PC-3 (cell line): ENCODE data around the gene CLRN1. TPM values are rescaled to one million over a fixed set of nuclear protein-coding genes. Genes with fewer than 3 reads are reported as not detected.

Experiments
- ATAC-seq: fragments of 200-7000 bp; cut with Tn5 transposase; 2 replicates; pipeline ENCODE4 v1.9.1; 2020; ENCODE audit warnings: mild to moderate bottlenecking, moderate library complexity
- BruUV-seq: library from RNA; stranded (reverse); fragments of 400-500 nt; replicated peaks from 2 replicates; lab custom pipeline; 2021; lab: Mats Ljungman, UMichigan
- CTCF ChIA-PET: fragments of 300-600 bp; sonication (Branson Sonifier 250); formaldehyde crosslinking; loops from one replicate; lab custom pipeline; 2022; ENCODE audit warnings: antibody characterized with exemption; lab: Charles Lee
- POLR2A ChIA-PET: fragments of 300-600 bp; sonication (Branson Sonifier 250); formaldehyde crosslinking; loops from one replicate; lab custom pipeline; 2022; ENCODE audit warnings: antibody characterized with exemption; ENCODE audit not compliant: unreplicated experiment; lab: Charles Lee
- DNase-seq: peaks from one replicate; pipeline ENCODE4 v3.0.0-alpha.2; 2015
- H2AFZ ChIP-seq: fragments of 300-600 bp; sonication (generic); 2 replicates; pipeline ENCODE4 v1.6.0; 2016; ENCODE audit warnings: antibody characterized with exemption, low read length
- H3F3A ChIP-seq: fragments of 300-600 bp; sonication (generic); one replicate; pipeline ENCODE4 v1.6.0; 2017; ENCODE audit warnings: antibody characterized with exemption, low read length, control low read depth, mild to moderate bottlenecking; ENCODE audit not compliant: unreplicated experiment
- H3K27ac ChIP-seq: fragments of 300-600 bp; sonication (generic); 2 replicates; pipeline ENCODE4 v1.5.1; 2016; ENCODE audit warnings: mild to moderate bottlenecking, low read length
- H3K27me3 ChIP-seq: fragments of 300-600 bp; sonication (generic); 2 replicates; pipeline ENCODE4 v1.6.1; 2016; ENCODE audit warnings: low read length, mixed read lengths
- H3K36me3 ChIP-seq: fragments of 300-600 bp; sonication (generic); 2 replicates; pipeline ENCODE4 v1.6.1; 2016; ENCODE audit warnings: low read depth, mixed run types, low read length, mixed read lengths
- H3K4me1 ChIP-seq: fragments of 300-600 bp; sonication (generic); 2 replicates; pipeline ENCODE4 v1.5.1; 2016; ENCODE audit warnings: low read length; ENCODE audit not compliant: insufficient read depth
- H3K4me2 ChIP-seq: fragments of 300-600 bp; sonication (generic); 2 replicates; pipeline ENCODE4 v1.6.0; 2016; ENCODE audit warnings: low read length
- H3K4me3 ChIP-seq: fragments of 300-600 bp; sonication (generic); 2 replicates; pipeline ENCODE4 v1.5.1; 2016; ENCODE audit warnings: mild to moderate bottlenecking, low read length, mixed read lengths
- H3K79me2 ChIP-seq: fragments of 300-600 bp; sonication (generic); 2 replicates; pipeline ENCODE4 v1.6.1; 2017; ENCODE audit warnings: low read length, mixed read lengths
- H3K9ac ChIP-seq: fragments of 300-600 bp; sonication (generic); 2 replicates; pipeline ENCODE4 v1.6.0; 2016; ENCODE audit warnings: mild to moderate bottlenecking, low read length
- H3K9me2 ChIP-seq: fragments of 300-600 bp; sonication (generic); replicated peaks from 2 replicates; pipeline ENCODE4 v1.6.1; 2016; ENCODE audit warnings: mixed run types, low read length, mixed read lengths
- H3K9me3 ChIP-seq: fragments of 300-600 bp; sonication (generic); 2 replicates; pipeline ENCODE4 v1.6.1; 2016; ENCODE audit warnings: low read length, mixed read lengths
- H4K20me1 ChIP-seq: fragments of 300-600 bp; sonication (generic); 2 replicates; pipeline ENCODE4 v1.6.1; 2016; ENCODE audit warnings: low read length, mixed read lengths
- CTCF ChIP-seq: fragments of 300-600 bp; sonication (generic); conservative IDR thresholded peaks from 2 replicates; pipeline ENCODE4 v1.5.1; 2017; ENCODE audit warnings: antibody characterized with exemption, low read depth, mild to moderate bottlenecking, low read length
- EZH2 ChIP-seq: fragments of 300-600 bp; sonication (generic); IDR thresholded peaks from one replicate; pipeline ENCODE4 v1.6.1; 2017; ENCODE audit warnings: antibody characterized with exemption, mild to moderate bottlenecking, low read length; ENCODE audit not compliant: unreplicated experiment
- EZH2phosphoT487 ChIP-seq: fragments of 300-600 bp; sonication (generic); IDR thresholded peaks from 2 replicates; pipeline ENCODE4 v1.6.1; 2018; ENCODE audit warnings: mild to moderate bottlenecking, antibody characterized with exemption, low read length, borderline replicate concordance
- intact Hi-C: fragments of 100-400 bp; cut with micrococcal nuclease; formaldehyde crosslinking; loops from 2 replicates; pipeline ENCODE4 v1.9.0; 2023
- total RNA-seq: library from RNA; depleted of rRNA; stranded (reverse); fragments of >200 nt; gene quantifications from 2 replicates; pipeline ENCODE4 v1.2.3, GENCODE V29; 2014

CLRN1 gene
- total RNA-seq, 1 experiment from 2014 or later: not detected

GRCh38 chr3:151015767-151016477, 43.4 kb upstream of the CLRN1 start:
- CTCF ChIA-PET: no interaction called here
- intact Hi-C loops: no loop called here
- H3K27ac ChIP-seq: no peak overlapping the region

GRCh38 chr3:151015181-151015580, 42.7 kb upstream of the CLRN1 start:
- intact Hi-C loops: no loop called here
- Histone ChIP-seq H3K9me2 (no peaks in the 10 kb centered on the region), H3K9me3 (no peaks in the 10 kb centered on the region), H3F3A (no peaks in the 10 kb centered on the region), H3K4me1 (no peaks in the 10 kb centered on the region), H3K27ac (no peak overlapping the region), H2AFZ (no peak overlapping the region), H4K20me1 (no peaks in the 10 kb centered on the region), H3K9ac (no peak overlapping the region), H3K4me2 (no peak overlapping the region), H3K27me3 (peaks cover 83% of the 10 kb centered on the region), H3K4me3 (no peak overlapping the region), H3K36me3 (no peaks in the 10 kb centered on the region), H3K79me2 (no peaks in the 10 kb centered on the region)
- no peak for DNase-seq
- TF ChIP-seq EZH2: no peak
- no peak for TF ChIP-seq CTCF
- TF ChIP-seq EZH2phosphoT487: no peak
- POLR2A ChIA-PET: no interaction called here
- no peak for ATAC-seq
- CTCF ChIA-PET: no interaction called here
- no TSS peak for BruUV-seq

More at GRCh38 chr3:151015767-151016477, 43.4 kb upstream of the CLRN1 start:
- Histone ChIP-seq H3K4me1 (no peaks in the 10 kb centered on the region), H3K9me2 (no peaks in the 10 kb centered on the region), H2AFZ (no peak overlapping the region), H3K4me2 (no peak overlapping the region), H3K9me3 (no peaks in the 10 kb centered on the region), H3K79me2 (no peaks in the 10 kb centered on the region), H3K27me3 (peaks cover 86% of the 10 kb centered on the region), H3K9ac (no peak overlapping the region), H3F3A (no peaks in the 10 kb centered on the region), H3K36me3 (no peaks in the 10 kb centered on the region), H3K4me3 (no peak overlapping the region), H4K20me1 (no peaks in the 10 kb centered on the region)
- TF ChIP-seq CTCF (no peak), EZH2 (no peak), EZH2phosphoT487 (no peak)
- DNase-seq (no peak), ATAC-seq (no peak)
- POLR2A ChIA-PET: no interaction called here
- no TSS peak for BruUV-seq

- no peaks in the 10 kb centered on the region for H3K9me2 ChIP-seq
- no peak overlapping the region for H3K4me3 ChIP-seq
- H3K79me2 ChIP-seq: no peaks in the 10 kb centered on the region
- POLR2A ChIA-PET: interaction anchor here (0.6 kb wide), 1 partner anchor 20 kb away, joined by 3 read pairs; no protein-coding TSS in a partner anchor
- H3K27me3 ChIP-seq: peaks cover 77% of the 10 kb centered on the region
- no peak for DNase-seq
- no peaks in the 10 kb centered on the region for H3K4me1 ChIP-seq
- H3K9ac ChIP-seq: no peak overlapping the region
- H3K36me3 ChIP-seq: no peaks in the 10 kb centered on the region
- H3K4me2 ChIP-seq: no peak overlapping the region
- BruUV-seq: no TSS peak
- intact Hi-C loops: no loop called here
- H3K9me3 ChIP-seq: no peaks in the 10 kb centered on the region
- no peak overlapping the region for H3K27ac ChIP-seq
- H3F3A ChIP-seq: no peaks in the 10 kb centered on the region
- no peak for ATAC-seq
- no peak for TF ChIP-seq CTCF
- TF ChIP-seq EZH2phosphoT487: no peak
- no peak for TF ChIP-seq EZH2
- no peaks in the 10 kb centered on the region for H4K20me1 ChIP-seq
- CTCF ChIA-PET: no interaction called here
- H2AFZ ChIP-seq: no peak overlapping the region
Measured at GRCh38 chr3:151014501-151015018, 42.0 kb upstream of the CLRN1 start.
